K562 (cell line): Measurements from ENCODE around the gene SULT2B1. TPM values are rescaled to one million over a fixed set of nuclear protein-coding genes. Genes with fewer than 3 reads are reported as not detected.

Source experiments
- ATAC-seq: fragments of 200-7000 bp; cut with Tn5 transposase; 3 replicates; pipeline ENCODE4 v1.9.1; 2020; ENCODE audit warnings: moderate library complexity
- BruUV-seq: library from RNA; stranded (reverse); fragments of 400-500 nt; replicated peaks from 2 replicates; lab custom pipeline; 2021; lab: Mats Ljungman, UMichigan
- CTCF ChIA-PET: fragments of 300-600 bp; formaldehyde crosslinking; extraction: SDS; loops from one replicate; lab custom pipeline; 2021; ENCODE audit warnings: low intra/inter-chr PET ratio; lab: Yijun Ruan, JAX
- POLR2A ChIA-PET: fragments of 300-600, 350-650 bp; sonication (Branson Sonifier 250); formaldehyde crosslinking; extraction: SDS; loops from one replicate; lab custom pipeline; 2021; ENCODE audit warnings: antibody characterized with exemption, inconsistent platforms; lab: Yijun Ruan, JAX
- DNase-seq, 4 experiments: peaks; one replicate each; pipeline versions ENCODE4 v3.0.0 to v3.0.0-alpha.2; 2011 to 2018; ENCODE audit warnings: low spot score in 3 of 4, mixed read lengths in 3 of 4; ENCODE audit errors: extremely low read depth in 1 of 4
- FAIRE-seq: peaks from 2 replicates; lab custom pipeline; 2011; peaks lifted over from hg19 to GRCh38; lab: Jason Lieb, UNC
- H2AFZ ChIP-seq: 2 replicates; pipeline ENCODE4 v1.6.0; 2011; ENCODE audit warnings: low read depth, low read length, control low read depth, inconsistent platforms
- H3K27ac ChIP-seq: fragments of 200-600 bp; 3 replicates; pipeline ENCODE4 v1.8.0; 2011; ENCODE audit warnings: low read depth, mild to moderate bottlenecking, control low read depth, inconsistent platforms, low read length, moderate library complexity, mixed read lengths; ENCODE audit errors: extremely low read depth
- H3K27me3 ChIP-seq, 2 experiments: fragments of 300-600 bp in 1 of 2; 2 replicates in 1 of 2; 3 replicates in 1 of 2; pipeline versions ENCODE4 v1.6.0 to v1.8.0; 2011; ENCODE audit warnings: inconsistent platforms in 2 of 2, low read length in 2 of 2, mild to moderate bottlenecking in 1 of 2, mixed read lengths in 1 of 2, moderate library complexity in 1 of 2; ENCODE audit not compliant: control insufficient read depth in 2 of 2, insufficient read depth in 2 of 2
- H3K36me3 ChIP-seq: fragments of 300-600 bp; 3 replicates; pipeline ENCODE4 v1.8.0; 2011; ENCODE audit warnings: mild to moderate bottlenecking, low read length, inconsistent platforms; ENCODE audit not compliant: control insufficient read depth, insufficient read depth
- H3K4me1 ChIP-seq, 2 experiments: fragments of 200-600 bp in 1 of 2; replicated peaks in 1 of 2; 2 replicates in 1 of 2; 3 replicates in 1 of 2; pipeline versions ENCODE4 v1.5.1 to v1.8.0; 2011; ENCODE audit warnings: inconsistent platforms in 2 of 2, low read length in 2 of 2, mild to moderate bottlenecking in 1 of 2, mixed read lengths in 1 of 2, moderate library complexity in 1 of 2; ENCODE audit not compliant: control insufficient read depth in 2 of 2, insufficient read depth in 2 of 2
- H3K4me2 ChIP-seq: 2 replicates; pipeline ENCODE4 v1.6.1; 2011; ENCODE audit warnings: low read length, control low read depth, inconsistent platforms, mixed read lengths; ENCODE audit not compliant: insufficient read depth
- H3K4me3 ChIP-seq: fragments of 200-600 bp; sonication (generic), shearing (Covaris generic); 2 replicates; pipeline ENCODE4 v1.5.1; 2016; ENCODE audit warnings: control low read depth, inconsistent platforms
- H3K79me2 ChIP-seq: fragments of 200-600 bp; 3 replicates; pipeline ENCODE4 v1.8.0; 2011; ENCODE audit warnings: low read length, inconsistent platforms; ENCODE audit not compliant: control insufficient read depth, insufficient read depth
- H3K9ac ChIP-seq, 2 experiments: 2 replicates each; pipeline versions ENCODE4 v1.6.0 to v1.6.1; 2011; ENCODE audit warnings: low read depth in 2 of 2, low read length in 2 of 2, control low read depth in 1 of 2, inconsistent platforms in 1 of 2, mild to moderate bottlenecking in 1 of 2, mixed read lengths in 1 of 2; ENCODE audit not compliant: insufficient read depth in 1 of 2
- H3K9me1 ChIP-seq: one replicate; pipeline ENCODE4 v1.6.0; 2011; ENCODE audit warnings: inconsistent platforms, mild to moderate bottlenecking, low read length, moderate library complexity; ENCODE audit not compliant: control insufficient read depth, insufficient read depth
- H3K9me3 ChIP-seq: replicated peaks from 2 replicates; pipeline ENCODE4 v1.5.1; 2011; ENCODE audit warnings: low read depth, low read length, inconsistent platforms; ENCODE audit not compliant: control insufficient read depth, insufficient read depth
- H4K20me1 ChIP-seq: replicated peaks from 2 replicates; pipeline ENCODE4 v1.6.1; 2011; ENCODE audit warnings: low read length, inconsistent platforms, mixed read lengths; ENCODE audit not compliant: control insufficient read depth, insufficient read depth
- BACH1 ChIP-seq: fragments of 200-800 bp; sonication (Bioruptor generic); IDR thresholded peaks from 2 replicates; pipeline ENCODE4 v1.6.1; 2016; ENCODE audit warnings: missing genetic modification characterization, missing compliant biosample characterization
- CHD2 ChIP-seq: IDR thresholded peaks from 2 replicates; pipeline ENCODE4 v1.6.1; 2011; ENCODE audit warnings: low read depth, low read length
- POLR3G ChIP-seq: IDR thresholded peaks from 2 replicates; pipeline ENCODE4 v1.6.1; 2011; ENCODE audit not compliant: insufficient read length, insufficient replicate concordance; ENCODE audit errors: extremely low read depth
- PPARD ChIP-seq: fragments of 250-450 bp; sonication (Bioruptor Pico); IDR thresholded peaks from 2 replicates; pipeline ENCODE4 v1.8.0; 2022; ENCODE audit warnings: inconsistent platforms, mild to moderate bottlenecking, moderate library complexity
- RFX7 ChIP-seq: fragments of 250-450 bp; sonication (Bioruptor Pico); IDR thresholded peaks from 2 replicates; pipeline ENCODE4 v1.5.1; 2021; ENCODE audit warnings: mild to moderate bottlenecking
- ZNF24 ChIP-seq: fragments of 450-650 bp; IDR thresholded peaks from 2 replicates; pipeline ENCODE4 v1.6.1; 2016
- WGBS: fragments of 100-300 bp; shearing (Covaris generic); methylation state at CpG from one replicate; pipeline ENCODE4 v1.1.6; 2016; ENCODE audit warnings: low coverage, mixed read lengths; ENCODE audit not compliant: insufficient coverage; ENCODE audit errors: missing lambda C conversion rate; 5-methylcytosine and 5-hydroxymethylcytosine counted together
- in situ Hi-C: fragments of 300-500 bp; cut with MboI; formaldehyde crosslinking; loops from 4 replicates; pipeline ENCODE4 v1.15.0; 2018; ENCODE audit warnings: inconsistent platforms, mixed read lengths
- intact Hi-C: fragments of 100-400 bp; cut with micrococcal nuclease; formaldehyde crosslinking; loops from 2 replicates; pipeline ENCODE4 v1.14.2; 2022
- polyA plus RNA-seq, 8 experiments: library from polyadenylated mRNA; depleted of rRNA in 4 of 8; stranded (reverse) in 5 of 8; unstranded in 3 of 8; fragments of >200 nt; fragmentation: Nextera tagmentation in 2 of 8; fragmentation: Illumina TruSeq in 1 of 8; extraction: Ambion mirVana in 2 of 8; extraction: Trizol in 1 of 8; gene quantifications; 2 replicates each; pipeline versions ENCODE4 v1.2.1 to v1.2.3, GENCODE V29; 2011 to 2014; ENCODE audit warnings: inconsistent platforms in 1 of 8, missing spikeins in 1 of 8
- total RNA-seq, 7 experiments: library from RNA; depleted of rRNA in 6 of 7; stranded (reverse); fragments of >200 nt in 6 of 7; fragmentation: Illumina TruSeq in 2 of 7; extraction: Trizol in 2 of 7; gene quantifications; 2 replicates each; pipeline versions ENCODE4 v1.2.1 to v1.2.3, GENCODE V29; 2011 to 2021; ENCODE audit warnings: low replicate concordance in 1 of 7

Gene SULT2B1
- total and polyA plus RNA-seq, 9 of the 15 experiments (the other 6 are each of a cell fraction or from before 2014, with no cell fraction given): 0.09 to 0.62 (median 0.22) TPM; not detected in 2

GRCh38 chr19:48516536-48516935, 35.4 kb upstream of the SULT2B1 start (continued):
- TF ChIP-seq POLR3G: no peak
- TF ChIP-seq BACH1 (tag): no peak
- TF ChIP-seq CHD2: no peak
- no peak for TF ChIP-seq PPARD

DNA sequence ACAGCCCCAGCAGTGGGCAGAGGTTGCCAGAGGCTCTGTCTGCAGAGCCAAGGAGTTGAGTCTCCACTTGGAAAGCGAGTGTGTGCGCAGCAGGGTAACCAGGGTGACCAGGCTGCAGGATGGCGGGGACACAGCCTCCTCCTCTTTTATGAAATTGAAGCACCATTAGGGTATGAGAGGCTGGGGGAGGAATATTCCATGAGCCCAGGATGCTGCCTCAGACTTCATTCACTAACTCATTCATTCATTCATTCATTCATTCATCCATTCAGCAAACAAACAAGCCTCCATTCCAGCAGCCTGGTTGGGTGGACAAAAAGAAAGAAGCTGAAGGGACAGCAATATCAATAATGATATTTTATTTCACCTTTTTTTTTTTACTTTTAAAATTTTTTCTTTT, 33.8 kb upstream of the SULT2B1 start:
- H3K4me1 ChIP-seq: peaks cover 0 to 19% of the 10 kb centered on the region in 2 experiments; a peak in 2 of 5 replicates
- no peaks in the 10 kb centered on the region for H3K9me1 ChIP-seq
- no peaks in the 10 kb centered on the region for H3K79me2 ChIP-seq
- ChIA-PET CTCF (no interaction called here), POLR2A (interaction anchor here (0.9 to 1.0 kb wide), 2 partner anchors 10 to 27 kb away, joined by 4 read pairs; no protein-coding TSS in a partner anchor)
- no peak overlapping the region for H3K27ac ChIP-seq
- no TSS peak for BruUV-seq
- no peak overlapping the region for H2AFZ ChIP-seq
- H4K20me1 ChIP-seq: no peaks in the 10 kb centered on the region
- FAIRE-seq (no peak), ATAC-seq (no peak), DNase-seq (no peak)
- H3K27me3 ChIP-seq: no peaks in the 10 kb centered on the region
- H3K4me3 ChIP-seq: no peak overlapping the region
- in situ Hi-C loops (no loop called here), intact Hi-C loops (no loop called here)
- no peak overlapping the region for H3K9ac ChIP-seq
- no peaks in the 10 kb centered on the region for H3K36me3 ChIP-seq
- no peak overlapping the region for H3K4me2 ChIP-seq
- H3K9me3 ChIP-seq: no peaks in the 10 kb centered on the region
- 74% methylated on average over 3 of the region's 3 CpGs for WGBS
- TF ChIP-seq ZNF24: peak; percentile 94
- TF ChIP-seq RFX7 (CRISPR knock-in tag): no peak
